ENCODE results near the gene BPHL.
"Not testable (repeated sequence)": the region's sequence is repeated elsewhere in the genome, so short reads cannot be mapped to it uniquely, and the experiment has no call there.

GRCh38 chr6:3189192-3189591 is 70.7 kb downstream of the BPHL start:
- not testable (repeated sequence) for TF ChIP-seq POLR2A (IDR thresholded peaks at IDR 0.05; ENCODE audit: low read depth); EP300 (IDR thresholded peaks at IDR 0.05)
- TF ChIP-seq, protein P1, sequence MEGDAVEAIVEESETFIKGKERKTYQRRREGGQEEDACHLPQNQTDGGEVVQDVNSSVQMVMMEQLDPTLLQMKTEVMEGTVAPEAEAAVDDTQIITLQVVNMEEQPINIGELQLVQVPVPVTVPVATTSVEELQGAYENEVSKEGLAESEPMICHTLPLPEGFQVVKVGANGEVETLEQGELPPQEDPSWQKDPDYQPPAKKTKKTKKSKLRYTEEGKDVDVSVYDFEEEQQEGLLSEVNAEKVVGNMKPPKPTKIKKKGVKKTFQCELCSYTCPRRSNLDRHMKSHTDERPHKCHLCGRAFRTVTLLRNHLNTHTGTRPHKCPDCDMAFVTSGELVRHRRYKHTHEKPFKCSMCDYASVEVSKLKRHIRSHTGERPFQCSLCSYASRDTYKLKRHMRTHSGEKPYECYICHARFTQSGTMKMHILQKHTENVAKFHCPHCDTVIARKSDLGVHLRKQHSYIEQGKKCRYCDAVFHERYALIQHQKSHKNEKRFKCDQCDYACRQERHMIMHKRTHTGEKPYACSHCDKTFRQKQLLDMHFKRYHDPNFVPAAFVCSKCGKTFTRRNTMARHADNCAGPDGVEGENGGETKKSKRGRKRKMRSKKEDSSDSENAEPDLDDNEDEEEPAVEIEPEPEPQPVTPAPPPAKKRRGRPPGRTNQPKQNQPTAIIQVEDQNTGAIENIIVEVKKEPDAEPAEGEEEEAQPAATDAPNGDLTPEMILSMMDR (IDR thresholded peaks at IDR 0.05), result not testable (repeated sequence)
